A673 (cell line): ENCODE data around the gene GPR89A.
"Not testable (repeated sequence)": the region's sequence is repeated elsewhere in the genome, so short reads cannot be mapped to it uniquely, and the experiment has no call there.

ENCODE experiments used
- CTCF ChIP-seq: fragments of 300-800, 200-600 bp; sonication (generic); conservative IDR thresholded peaks from 2 replicates; pipeline ENCODE4 v1.5.1; 2017; ENCODE audit warnings: low read depth, mild to moderate bottlenecking, antibody characterized with exemption, low read length, moderate library complexity, mixed read lengths
- EZH2 ChIP-seq: fragments of 200-600 bp; sonication (generic); IDR thresholded peaks from 2 replicates; pipeline ENCODE4 v1.6.1; 2017; ENCODE audit warnings: borderline replicate concordance, low read depth, mild to moderate bottlenecking, mixed read lengths, antibody characterized with exemption, low read length; ENCODE audit not compliant: poor library complexity, severe bottlenecking

DNA sequence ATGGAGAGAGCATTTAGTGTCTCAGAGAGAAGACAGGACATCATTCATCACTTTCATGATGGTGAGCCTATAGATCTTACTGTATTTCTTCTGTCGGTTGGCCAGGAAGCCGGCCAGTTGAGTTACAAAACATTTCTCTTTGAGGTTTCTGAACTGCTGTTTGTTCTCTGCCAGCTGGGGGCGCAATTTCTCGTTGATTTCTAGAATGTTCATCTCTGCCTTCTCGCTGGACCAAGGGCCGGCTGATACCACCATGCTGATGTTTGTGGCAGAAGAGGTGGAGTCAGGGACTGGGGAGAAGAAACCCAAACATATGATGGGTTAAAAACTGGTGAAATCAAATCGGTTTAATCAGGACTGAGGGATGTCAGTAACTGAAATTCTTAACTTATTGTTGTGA lies 17.0 kb upstream of the GPR89A start:
- TF ChIP-seq CTCF, EZH2: not testable (repeated sequence)
